ENCODE data around the gene PKNOX2. TPM values are rescaled to one million over a fixed set of nuclear protein-coding genes. Genes with fewer than 3 reads are reported as not detected.

Gene PKNOX2
- total and polyA plus RNA-seq, 3 experiments from 2014 or later, result not detected

DNA sequence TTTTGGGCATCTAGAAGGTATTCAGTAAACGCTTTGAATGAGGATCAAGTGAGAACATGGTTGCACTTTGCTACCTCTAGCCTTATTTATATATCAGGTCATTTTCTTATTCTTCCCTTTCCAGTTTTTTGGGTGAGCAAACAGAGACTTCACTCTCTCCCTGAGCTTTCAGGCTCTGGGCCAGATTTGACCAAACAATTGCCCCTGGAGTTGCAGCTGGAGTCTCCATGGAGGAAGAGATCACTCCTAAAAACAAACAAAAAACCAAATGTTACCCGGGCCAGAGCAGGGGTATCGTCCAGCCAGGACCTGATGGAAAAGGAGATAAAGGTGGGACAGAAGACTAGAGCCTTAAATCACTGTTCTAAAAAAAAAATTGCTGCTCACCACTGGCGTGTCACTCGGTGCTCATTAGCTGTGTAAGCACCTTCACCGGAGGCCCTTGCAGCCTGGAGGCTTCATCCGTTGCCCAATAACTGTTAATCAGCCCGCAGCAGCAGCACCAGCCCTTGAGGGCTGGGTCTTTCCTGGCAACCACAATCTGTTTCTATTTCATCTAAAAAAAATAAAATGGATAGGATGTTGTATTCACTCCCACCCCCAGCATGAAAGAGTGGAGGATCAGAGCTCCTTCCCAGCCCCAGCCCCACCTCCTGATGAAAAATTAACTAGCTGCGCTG lies 125.0 kb downstream of the PKNOX2 start:
- Histone ChIP-seq H3K27me3 (ENCODE audit: insufficient read depth, low read length, poor library complexity, severe bottlenecking) (no peaks in the 10 kb centered on the region), H3K4me3 (ENCODE audit: low read length) (no peak overlapping the region), H3K4me1 (ENCODE audit: insufficient read depth, low read length) (no peaks in the 10 kb centered on the region), H3K27ac (ENCODE audit: low read depth, low read length) (no peak overlapping the region), H3K36me3 (ENCODE audit: insufficient read depth, low read length) (no peaks in the 10 kb centered on the region), H3K9me3 (ENCODE audit: low read length) (no peaks in the 10 kb centered on the region)
- H3K9me3 Mint-ChIP-seq, result no peaks in the 10 kb centered on the region
- no peak overlapping the region for H3K4me3 Mint-ChIP-seq
- H3K27me3 Mint-ChIP-seq, result peaks cover 1 to 14% of the 10 kb centered on the region in 2 donors
- H3K27ac Mint-ChIP-seq, result no peak overlapping the region
- H3K36me3 Mint-ChIP-seq, result no peaks in the 10 kb centered on the region
- DNase-seq, result no peak
- ChIA-PET POLR2A (no interaction called here), CTCF (no interaction called here)
- no peaks in the 10 kb centered on the region for H3K4me1 Mint-ChIP-seq

DNA sequence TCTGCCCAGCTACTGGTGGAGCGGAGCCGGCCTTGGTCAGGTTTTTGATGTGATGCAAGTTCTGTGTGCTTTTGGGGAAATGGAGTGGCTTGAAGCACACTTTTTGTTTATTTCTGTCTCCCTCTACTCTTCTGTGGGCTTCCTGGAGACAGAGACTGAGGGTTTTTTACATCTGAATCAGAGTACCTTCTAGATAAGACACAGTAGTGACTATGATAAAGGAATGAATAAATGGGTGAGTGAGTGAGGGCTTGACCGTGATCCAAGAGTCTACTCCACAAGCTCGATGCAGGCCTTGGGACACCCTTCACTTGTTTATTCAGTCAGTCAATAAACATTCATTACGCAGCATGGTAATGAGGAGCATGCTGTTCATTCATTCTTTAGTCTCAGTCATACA lies 125.7 kb downstream of the PKNOX2 start:
- Histone ChIP-seq H3K9me3 (ENCODE audit: low read length) (no peaks in the 10 kb centered on the region), H3K4me1 (ENCODE audit: insufficient read depth, low read length) (no peaks in the 10 kb centered on the region), H3K27ac (ENCODE audit: low read depth, low read length) (no peak overlapping the region), H3K27me3 (ENCODE audit: insufficient read depth, low read length, poor library complexity, severe bottlenecking) (no peaks in the 10 kb centered on the region), H3K4me3 (ENCODE audit: low read length) (no peak overlapping the region), H3K36me3 (ENCODE audit: insufficient read depth, low read length) (no peaks in the 10 kb centered on the region)
- no peaks in the 10 kb centered on the region for H3K9me3 Mint-ChIP-seq
- ChIA-PET POLR2A (no interaction called here), CTCF (no interaction called here)
- no peaks in the 10 kb centered on the region for H3K36me3 Mint-ChIP-seq
- H3K4me3 Mint-ChIP-seq, result no peak overlapping the region
- no peak overlapping the region for H3K27ac Mint-ChIP-seq
- DNase-seq, result no peak
- H3K4me1 Mint-ChIP-seq, result no peaks in the 10 kb centered on the region
- H3K27me3 Mint-ChIP-seq, result peaks cover 1 to 18% of the 10 kb centered on the region in 2 donors

DNA sequence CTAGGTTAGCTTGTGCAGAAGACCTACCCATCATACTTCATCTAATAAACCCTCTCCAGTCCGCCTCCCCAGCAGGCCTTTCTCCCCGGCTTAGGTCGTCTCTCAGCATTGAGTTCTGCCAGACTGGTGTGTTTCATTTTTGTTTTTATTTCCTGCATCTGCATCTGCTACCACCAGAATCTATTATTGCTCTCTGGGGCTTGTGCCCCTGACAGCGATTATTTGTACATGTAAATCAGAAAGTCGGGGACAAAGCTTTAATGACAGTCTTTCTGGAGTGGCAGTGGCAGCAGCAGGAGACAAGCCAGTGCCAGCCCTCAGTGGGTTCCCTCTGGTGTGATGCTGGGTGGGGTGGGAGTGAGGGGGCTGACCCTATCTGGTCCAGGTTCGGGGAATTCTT lies 127.5 kb downstream of the PKNOX2 start:
- H3K27me3 ChIP-seq (ENCODE audit: insufficient read depth, low read length, poor library complexity, severe bottlenecking), result no peaks in the 10 kb centered on the region
- no peaks in the 10 kb centered on the region for H3K4me1 Mint-ChIP-seq
- no peaks in the 10 kb centered on the region for H3K9me3 Mint-ChIP-seq
- H3K4me3 Mint-ChIP-seq, result no peak overlapping the region
- no peak overlapping the region for H3K4me3 ChIP-seq (ENCODE audit: low read length)
- no peak overlapping the region for H3K27ac Mint-ChIP-seq
- POLR2A ChIA-PET, result no interaction called here
- CTCF ChIA-PET, result no interaction called here
- H3K27me3 Mint-ChIP-seq, result peaks cover 1 to 21% of the 10 kb centered on the region in 2 donors
- no peaks in the 10 kb centered on the region for H3K36me3 Mint-ChIP-seq
- no peak for DNase-seq
- H3K27ac ChIP-seq (ENCODE audit: low read depth, low read length), result no peak overlapping the region
- no peaks in the 10 kb centered on the region for H3K9me3 ChIP-seq (ENCODE audit: low read length)
- H3K4me1 ChIP-seq (ENCODE audit: insufficient read depth, low read length), result no peaks in the 10 kb centered on the region
- H3K36me3 ChIP-seq (ENCODE audit: insufficient read depth, low read length), result no peaks in the 10 kb centered on the region

DNA sequence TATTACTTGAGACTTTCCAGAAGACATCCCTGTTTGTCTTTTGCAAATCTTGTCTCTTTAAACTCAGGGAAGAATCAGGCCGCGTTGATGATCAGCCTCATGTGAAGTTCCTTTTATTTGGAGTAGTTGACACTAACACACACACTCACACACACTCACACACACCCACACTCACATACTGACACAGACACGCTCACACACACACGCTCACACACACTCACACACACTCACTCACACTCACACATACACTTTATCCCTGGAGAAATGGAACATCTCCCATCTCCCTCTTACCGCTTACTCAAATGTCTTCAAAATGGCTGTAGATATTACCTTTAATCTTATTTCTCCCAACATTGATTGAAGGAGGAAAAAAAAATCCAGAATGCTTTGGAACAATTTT lies 129.0 kb downstream of the PKNOX2 start:
- Histone ChIP-seq H3K27ac (ENCODE audit: low read depth, low read length) (no peak overlapping the region), H3K27me3 (ENCODE audit: insufficient read depth, low read length, poor library complexity, severe bottlenecking) (no peaks in the 10 kb centered on the region), H3K4me3 (ENCODE audit: low read length) (no peak overlapping the region), H3K4me1 (ENCODE audit: insufficient read depth, low read length) (no peaks in the 10 kb centered on the region), H3K36me3 (ENCODE audit: insufficient read depth, low read length) (no peaks in the 10 kb centered on the region), H3K9me3 (ENCODE audit: low read length) (no peaks in the 10 kb centered on the region)
- POLR2A ChIA-PET, result no interaction called here
- Mint-ChIP-seq H3K4me1 (no peaks in the 10 kb centered on the region), H3K36me3 (no peaks in the 10 kb centered on the region), H3K9me3 (no peaks in the 10 kb centered on the region), H3K27me3 (peaks cover 1 to 18% of the 10 kb centered on the region in 2 donors), H3K4me3 (no peak overlapping the region), H3K27ac (no peak overlapping the region)
- CTCF ChIA-PET, result no interaction called here
- no peak for DNase-seq

DNA sequence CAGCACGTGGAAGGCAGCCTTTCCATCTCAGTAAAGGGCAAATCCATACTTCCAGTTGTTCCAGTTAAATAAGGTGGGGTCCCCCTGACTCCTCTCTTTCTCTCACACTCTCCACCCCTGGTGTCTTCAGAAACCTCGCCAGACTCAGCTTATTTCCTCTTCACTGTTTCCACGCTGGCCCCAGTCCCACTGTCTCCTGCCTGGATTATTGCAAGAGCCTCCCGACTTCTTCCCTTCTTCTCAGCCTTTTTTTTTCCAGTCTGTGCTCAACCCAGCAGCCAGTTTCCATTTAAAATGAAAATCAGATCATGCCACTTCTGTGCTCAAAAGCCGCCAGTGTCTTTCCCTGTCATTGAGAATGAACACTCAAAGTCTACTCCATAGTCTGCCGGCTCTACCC lies 131.4 kb downstream of the PKNOX2 start:
- no peaks in the 10 kb centered on the region for H3K9me3 Mint-ChIP-seq
- H3K27ac Mint-ChIP-seq, result no peak overlapping the region
- H3K4me3 Mint-ChIP-seq, result no peak overlapping the region
- POLR2A ChIA-PET, result no interaction called here
- H3K4me1 Mint-ChIP-seq, result no peaks in the 10 kb centered on the region
- peaks cover 4 to 14% of the 10 kb centered on the region in 2 donors for H3K27me3 Mint-ChIP-seq
- Histone ChIP-seq H3K4me1 (ENCODE audit: insufficient read depth, low read length) (no peaks in the 10 kb centered on the region), H3K4me3 (ENCODE audit: low read length) (no peak overlapping the region), H3K27ac (ENCODE audit: low read depth, low read length) (no peak overlapping the region), H3K9me3 (ENCODE audit: low read length) (no peaks in the 10 kb centered on the region), H3K36me3 (ENCODE audit: insufficient read depth, low read length) (no peaks in the 10 kb centered on the region), H3K27me3 (ENCODE audit: insufficient read depth, low read length, poor library complexity, severe bottlenecking) (no peaks in the 10 kb centered on the region)
- no peak for DNase-seq
- CTCF ChIA-PET, result no interaction called here
- H3K36me3 Mint-ChIP-seq, result no peaks in the 10 kb centered on the region

DNA sequence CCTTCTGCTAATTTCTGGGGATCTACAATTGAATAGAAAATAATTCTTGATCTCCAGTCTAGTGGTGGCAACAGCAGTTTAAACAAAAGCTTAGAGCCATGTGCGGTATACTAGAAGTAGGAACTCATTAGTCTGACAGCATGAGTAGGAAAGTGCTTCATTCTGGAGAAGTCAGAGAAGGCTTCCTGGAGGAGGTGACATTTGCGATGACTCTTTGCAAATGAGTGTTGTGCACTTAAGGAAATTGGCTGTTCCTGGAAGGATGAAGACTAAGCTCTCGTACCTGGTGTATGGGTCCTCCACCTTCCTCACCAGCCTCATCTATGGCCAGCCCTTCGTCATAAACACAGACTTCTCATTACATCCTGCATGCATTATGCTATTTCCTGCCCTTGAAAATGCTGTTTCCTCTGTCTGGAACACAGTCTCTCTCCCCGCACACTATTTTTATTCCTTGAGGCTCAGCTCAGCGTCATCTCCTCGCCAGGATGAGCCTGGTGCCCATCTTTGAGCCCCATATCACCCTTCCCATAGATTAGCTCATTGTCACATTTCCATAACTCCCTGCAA lies 132.9 kb downstream of the PKNOX2 start:
- H3K9me3 ChIP-seq (ENCODE audit: low read length), result no peaks in the 10 kb centered on the region
- no peaks in the 10 kb centered on the region for H3K4me1 ChIP-seq (ENCODE audit: insufficient read depth, low read length)
- DNase-seq, result no peak
- no peaks in the 10 kb centered on the region for H3K36me3 Mint-ChIP-seq
- no peak overlapping the region for H3K27ac Mint-ChIP-seq
- ChIA-PET CTCF (no interaction called here), POLR2A (no interaction called here)
- H3K27ac ChIP-seq (ENCODE audit: low read depth, low read length), result no peak overlapping the region
- peaks cover 3 to 18% of the 10 kb centered on the region in 2 donors for H3K27me3 Mint-ChIP-seq
- no peaks in the 10 kb centered on the region for H3K9me3 Mint-ChIP-seq
- no peaks in the 10 kb centered on the region for H3K4me1 Mint-ChIP-seq
- no peaks in the 10 kb centered on the region for H3K36me3 ChIP-seq (ENCODE audit: insufficient read depth, low read length)
- H3K27me3 ChIP-seq (ENCODE audit: insufficient read depth, low read length, poor library complexity, severe bottlenecking), result no peaks in the 10 kb centered on the region
- H3K4me3 ChIP-seq (ENCODE audit: low read length), result no peak overlapping the region
- no peak overlapping the region for H3K4me3 Mint-ChIP-seq

DNA sequence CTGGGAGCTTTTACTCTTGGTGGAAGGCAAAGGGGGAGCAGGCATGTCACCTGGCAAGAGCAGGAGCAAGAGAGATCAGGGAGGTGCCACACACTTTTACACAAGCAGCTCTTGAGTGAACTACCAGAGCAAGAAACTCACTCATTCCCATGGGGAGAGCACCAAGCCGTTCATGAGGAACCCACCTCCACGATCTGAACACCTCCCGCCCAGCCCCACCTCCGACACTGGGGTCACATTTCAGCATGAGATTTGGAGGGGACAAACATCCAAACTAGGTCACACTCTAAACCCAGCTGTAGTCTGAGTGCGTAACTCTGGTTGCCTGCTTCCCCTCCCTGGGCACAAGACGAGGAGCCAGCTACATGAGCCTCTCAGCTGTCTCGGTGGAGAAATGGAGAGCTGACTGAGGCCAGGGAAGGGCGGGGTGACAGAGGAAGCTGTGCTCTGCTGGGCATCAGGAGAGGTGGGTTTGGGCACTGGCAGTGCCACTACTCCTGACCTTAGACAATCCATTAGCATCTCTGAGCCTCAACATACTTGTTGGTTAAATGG lies 134.6 kb downstream of the PKNOX2 start:
- POLR2A ChIA-PET, result no interaction called here
- Histone ChIP-seq H3K27ac (ENCODE audit: low read depth, low read length) (no peak overlapping the region), H3K9me3 (ENCODE audit: low read length) (no peaks in the 10 kb centered on the region), H3K4me3 (ENCODE audit: low read length) (no peak overlapping the region), H3K4me1 (ENCODE audit: insufficient read depth, low read length) (no peaks in the 10 kb centered on the region), H3K36me3 (ENCODE audit: insufficient read depth, low read length) (no peaks in the 10 kb centered on the region), H3K27me3 (ENCODE audit: insufficient read depth, low read length, poor library complexity, severe bottlenecking) (no peaks in the 10 kb centered on the region)
- no peak for DNase-seq
- Mint-ChIP-seq H3K9me3 (no peaks in the 10 kb centered on the region), H3K4me1 (no peaks in the 10 kb centered on the region), H3K27me3 (peaks cover 6 to 14% of the 10 kb centered on the region in 2 donors), H3K27ac (no peak overlapping the region), H3K4me3 (no peak overlapping the region), H3K36me3 (no peaks in the 10 kb centered on the region)
- CTCF ChIA-PET, result no interaction called here

DNA sequence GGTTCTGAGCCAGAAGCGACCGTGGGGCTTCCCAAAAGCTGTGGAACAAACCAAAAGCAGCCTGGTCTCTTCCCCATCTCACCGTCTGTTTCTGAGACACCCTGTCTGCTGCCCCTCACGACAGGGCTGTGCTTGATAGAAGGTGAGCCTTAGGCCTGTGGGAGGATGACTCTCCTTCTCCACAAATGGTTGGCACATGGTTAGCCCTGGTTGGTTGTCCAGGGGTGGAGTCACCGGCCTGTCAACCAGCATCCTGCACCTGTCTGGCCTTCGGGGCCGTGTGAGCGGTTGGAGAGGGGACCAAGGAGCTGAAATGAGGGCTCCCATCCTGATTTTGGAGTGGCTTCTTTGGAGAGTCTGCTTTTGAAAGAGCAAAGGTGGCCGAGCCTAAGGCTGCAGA lies 135.3 kb downstream of the PKNOX2 start:
- H3K4me3 ChIP-seq (ENCODE audit: low read length), result no peak overlapping the region
- H3K27me3 ChIP-seq (ENCODE audit: insufficient read depth, low read length, poor library complexity, severe bottlenecking), result no peaks in the 10 kb centered on the region
- no peaks in the 10 kb centered on the region for H3K9me3 ChIP-seq (ENCODE audit: low read length)
- no peak overlapping the region for H3K27ac Mint-ChIP-seq
- DNase-seq, result no peak
- no peaks in the 10 kb centered on the region for H3K4me1 ChIP-seq (ENCODE audit: insufficient read depth, low read length)
- no peaks in the 10 kb centered on the region for H3K4me1 Mint-ChIP-seq
- H3K4me3 Mint-ChIP-seq, result no peak overlapping the region
- H3K27ac ChIP-seq (ENCODE audit: low read depth, low read length), result no peak overlapping the region
- ChIA-PET POLR2A (no interaction called here), CTCF (no interaction called here)
- no peaks in the 10 kb centered on the region for H3K9me3 Mint-ChIP-seq
- peaks cover 6 to 11% of the 10 kb centered on the region in 2 donors for H3K27me3 Mint-ChIP-seq
- no peaks in the 10 kb centered on the region for H3K36me3 ChIP-seq (ENCODE audit: insufficient read depth, low read length)
- H3K36me3 Mint-ChIP-seq, result no peaks in the 10 kb centered on the region
